Mesenchymal stem cell (in vitro differentiated cells and primary cell): ENCODE results near the gene CAD.

Experiments used
- DNase-seq: peaks from one replicate; pipeline ENCODE4 v3.0.0-alpha.2; 2013
- H2AFZ ChIP-seq: one replicate; pipeline ENCODE4 v1.6.1; 2013; ENCODE audit warnings: low read depth, mild to moderate bottlenecking, control low read depth, inconsistent platforms, low read length, moderate library complexity
- H2AK5ac ChIP-seq: 2 replicates; pipeline ENCODE4 v1.6.1; 2013; ENCODE audit warnings: low read length, moderate library complexity, mild to moderate bottlenecking, inconsistent platforms; ENCODE audit not compliant: severe bottlenecking
- H2BK120ac ChIP-seq: one replicate; pipeline ENCODE4 v1.6.1; 2013; ENCODE audit warnings: low read depth, mild to moderate bottlenecking, inconsistent platforms, low read length, moderate library complexity
- H2BK12ac ChIP-seq, 2 experiments: one replicate each; pipeline ENCODE4 v1.6.1; 2013; ENCODE audit warnings: inconsistent platforms in 2 of 2, low read length in 2 of 2, mild to moderate bottlenecking in 2 of 2, moderate library complexity in 2 of 2, control low read depth in 1 of 2
- H2BK15ac ChIP-seq: one replicate; pipeline ENCODE4 v1.6.1; 2013; ENCODE audit warnings: mild to moderate bottlenecking, low read depth, inconsistent platforms; ENCODE audit not compliant: poor library complexity, severe bottlenecking
- H2BK5ac ChIP-seq: 2 replicates; pipeline ENCODE4 v1.6.1; 2013; ENCODE audit warnings: low read depth, mild to moderate bottlenecking, low read length, control low read depth, inconsistent platforms; ENCODE audit not compliant: poor library complexity, severe bottlenecking
- H3K14ac ChIP-seq, 2 experiments: one replicate each; pipeline ENCODE4 v1.6.1; 2013; ENCODE audit warnings: inconsistent platforms in 2 of 2, low read length in 2 of 2, control low read depth in 1 of 2, mild to moderate bottlenecking in 1 of 2, moderate library complexity in 1 of 2
- H3K18ac ChIP-seq, 2 experiments: one replicate each; pipeline ENCODE4 v1.6.1; 2013; ENCODE audit warnings: inconsistent platforms in 2 of 2, low read length in 2 of 2, control low read depth in 1 of 2, low read depth in 1 of 2, mild to moderate bottlenecking in 1 of 2
- H3K23ac ChIP-seq, 2 experiments: one replicate each; pipeline ENCODE4 v1.6.1; 2013; ENCODE audit warnings: inconsistent platforms in 2 of 2, low read length in 2 of 2, mild to moderate bottlenecking in 2 of 2, moderate library complexity in 2 of 2, control low read depth in 1 of 2
- H3K27ac ChIP-seq: 2 replicates; pipeline ENCODE4 v1.5.1; 2013; ENCODE audit warnings: mild to moderate bottlenecking, moderate library complexity, low read length, control low read depth, inconsistent platforms; ENCODE audit not compliant: poor library complexity, severe bottlenecking
- H3K27me3 ChIP-seq, 2 experiments: 2 replicates each; pipeline versions ENCODE4 v1.6.1 to v1.7.0; 2013; ENCODE audit warnings: low read length in 2 of 2, mild to moderate bottlenecking in 2 of 2, moderate library complexity in 2 of 2, control low read depth in 1 of 2, inconsistent platforms in 1 of 2; ENCODE audit not compliant: control insufficient read depth in 1 of 2, insufficient read depth in 1 of 2
- H3K36me3 ChIP-seq, 2 experiments: 2 replicates each; pipeline versions ENCODE4 v1.6.1 to v1.7.0; 2013; ENCODE audit warnings: low read length in 2 of 2, control low read depth in 1 of 2, inconsistent platforms in 1 of 2, low read depth in 1 of 2, mild to moderate bottlenecking in 1 of 2; ENCODE audit not compliant: insufficient read depth in 2 of 2, control insufficient read depth in 1 of 2
- H3K4ac ChIP-seq, 2 experiments: one replicate each; pipeline ENCODE4 v1.6.1; 2013; ENCODE audit warnings: inconsistent platforms in 2 of 2, low read length in 2 of 2, mild to moderate bottlenecking in 2 of 2, moderate library complexity in 2 of 2, control low read depth in 1 of 2, low read depth in 1 of 2
- H3K4me1 ChIP-seq: 2 replicates; pipeline ENCODE4 v1.6.1; 2013; ENCODE audit warnings: low read depth, low read length, control low read depth; ENCODE audit not compliant: control insufficient read depth, insufficient read depth
- H3K4me2 ChIP-seq: 2 replicates; pipeline ENCODE4 v1.6.1; 2013; ENCODE audit warnings: low read length, mild to moderate bottlenecking, inconsistent platforms; ENCODE audit not compliant: poor library complexity, severe bottlenecking
- H3K4me3 ChIP-seq, 2 experiments: 2 replicates each; pipeline versions ENCODE4 v1.5.1 to v1.7.0; 2013; ENCODE audit warnings: low read length in 2 of 2, mild to moderate bottlenecking in 2 of 2, control low read depth in 1 of 2, low read depth in 1 of 2; ENCODE audit not compliant: insufficient read depth in 1 of 2
- H3K79me1 ChIP-seq: replicated peaks from 2 replicates; pipeline ENCODE4 v1.6.1; 2013; ENCODE audit warnings: mild to moderate bottlenecking, control low read depth, low read length, inconsistent platforms; ENCODE audit not compliant: poor library complexity, severe bottlenecking
- H3K9ac ChIP-seq: 2 replicates; pipeline ENCODE4 v1.7.0; 2013; ENCODE audit warnings: mild to moderate bottlenecking, low read length, moderate library complexity
- H3K9me3 ChIP-seq: 2 replicates; pipeline ENCODE4 v1.7.0; 2013; ENCODE audit warnings: mild to moderate bottlenecking, low read length; ENCODE audit not compliant: control insufficient read depth
- H4K8ac ChIP-seq: one replicate; pipeline ENCODE4 v1.6.1; 2013; ENCODE audit warnings: inconsistent platforms, mild to moderate bottlenecking, low read length, moderate library complexity
- H4K91ac ChIP-seq: one replicate; pipeline ENCODE4 v1.6.1; 2013; ENCODE audit warnings: mild to moderate bottlenecking, low read length, inconsistent platforms
- whole genome bisulfite sequencing: methylation state at CpG from one replicate; pipeline ENCODE4 v1.1.7; 2013; ENCODE audit warnings: mixed read lengths; 5-methylcytosine and 5-hydroxymethylcytosine counted together

The CAD gene

GRCh38 chr2:27212626-27213471 is 4.3 kb upstream of the CAD start:
- peak overlapping the region; percentile 96 for H4K8ac ChIP-seq
- H3K9ac ChIP-seq: peak overlapping the region; percentile 100
- peak overlapping the region; percentile 88 for H3K27ac ChIP-seq
- H2BK120ac ChIP-seq: no peak overlapping the region
- H3K23ac ChIP-seq: no peak overlapping the region
- H3K36me3 ChIP-seq: peaks cover 11 to 53% of the 10 kb centered on the region in 2 experiments
- WGBS: 19% methylated on average over 33 of the region's 34 CpGs
- H3K9me3 ChIP-seq: no peaks in the 10 kb centered on the region
- peak overlapping the region; percentile 97 for H4K91ac ChIP-seq
- H3K4me2 ChIP-seq: peak overlapping the region; percentile 44
- no peak overlapping the region for H2AK5ac ChIP-seq
- H2BK12ac ChIP-seq: no peak overlapping the region
- peak overlapping the region; percentile 99 for H2AFZ ChIP-seq
- DNase-seq: peak; percentile 92
- H3K14ac ChIP-seq: no peak overlapping the region
- H3K4me1 ChIP-seq: peaks cover 7% of the 10 kb centered on the region
- no peak overlapping the region for H2BK15ac ChIP-seq
- peak overlapping the region; percentile 98 to 100 for H3K18ac ChIP-seq
- no peak overlapping the region for H2BK5ac ChIP-seq
- H3K4ac ChIP-seq: peak overlapping the region in 1 of 2 experiments; percentile 99
- peak overlapping the region; percentile 92 to 97 for H3K4me3 ChIP-seq
- peaks cover 22% of the 10 kb centered on the region for H3K79me1 ChIP-seq
- H3K27me3 ChIP-seq: no peaks in the 10 kb centered on the region

GRCh38 chr2:27214941-27215340 is 2.2 kb upstream of the CAD start:
- DNase-seq: no peak
- 100% methylated on average over 3 of the region's 3 CpGs for WGBS
- no peak overlapping the region for H3K23ac ChIP-seq
- no peak overlapping the region for H3K14ac ChIP-seq
- peaks cover 16% of the 10 kb centered on the region for H3K79me1 ChIP-seq
- no peak overlapping the region for H3K4ac ChIP-seq
- no peak overlapping the region for H2BK15ac ChIP-seq
- H3K4me3 ChIP-seq: no peak overlapping the region
- H4K8ac ChIP-seq: no peak overlapping the region
- H3K4me1 ChIP-seq: peaks cover 7% of the 10 kb centered on the region
- no peak overlapping the region for H3K27ac ChIP-seq
- H2AK5ac ChIP-seq: no peak overlapping the region
- H3K4me2 ChIP-seq: no peak overlapping the region
- H2BK120ac ChIP-seq: no peak overlapping the region
- H3K18ac ChIP-seq: no peak overlapping the region
- no peak overlapping the region for H2BK12ac ChIP-seq
- H3K36me3 ChIP-seq: peaks cover 0 to 44% of the 10 kb centered on the region in 2 experiments
- H2AFZ ChIP-seq: no peak overlapping the region
- H3K9me3 ChIP-seq: no peaks in the 10 kb centered on the region
- H3K9ac ChIP-seq: peak overlapping the region; percentile 11
- no peaks in the 10 kb centered on the region for H3K27me3 ChIP-seq
- no peak overlapping the region for H2BK5ac ChIP-seq
- H4K91ac ChIP-seq: no peak overlapping the region

DNA sequence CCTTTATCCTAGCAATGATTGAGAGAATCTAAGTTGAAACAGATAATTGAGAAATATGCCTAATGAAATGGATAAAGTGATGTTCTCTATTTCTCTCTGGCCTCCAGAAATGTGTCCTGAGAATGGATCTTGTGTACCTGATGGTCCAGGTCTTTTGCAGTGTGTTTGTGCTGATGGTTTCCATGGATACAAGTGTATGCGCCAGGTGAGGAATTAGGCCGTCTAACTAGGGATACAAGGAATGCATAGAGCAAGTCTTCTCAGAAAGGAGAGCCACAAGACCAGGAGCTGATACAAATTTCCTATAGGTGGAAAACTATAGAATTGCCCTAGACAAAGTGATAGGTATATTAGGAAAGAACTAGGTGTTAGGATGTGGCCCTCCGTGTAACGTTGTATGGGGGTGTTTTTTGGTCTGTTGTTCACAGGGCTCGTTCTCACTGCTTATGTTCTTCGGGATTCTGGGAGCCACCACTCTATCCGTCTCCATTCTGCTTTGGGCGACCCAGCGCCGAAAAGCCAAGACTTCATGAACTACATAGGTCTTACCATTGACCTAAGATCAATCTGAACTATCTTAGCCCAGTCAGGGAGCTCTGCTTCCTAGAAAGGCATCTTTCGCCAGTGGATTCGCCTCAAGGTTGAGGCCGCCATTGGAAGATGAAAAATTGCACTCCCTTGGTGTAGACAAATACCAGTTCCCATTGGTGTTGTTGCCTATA is 592 bp upstream of the CAD start:
- WGBS: 82% methylated on average over 12 of the region's 13 CpGs
- Histone ChIP-seq H3K27me3 (no peaks in the 10 kb centered on the region), H2AK5ac (peak overlapping the region; percentile 77), H3K27ac (peak overlapping the region; percentile 39), H2BK15ac (peak overlapping the region; percentile 57), H3K14ac (no peak overlapping the region), H3K4me2 (peak overlapping the region; percentile 66), H3K4me3 (peak overlapping the region in 1 of 2 experiments; percentile 88), H3K23ac (no peak overlapping the region), H2AFZ (no peak overlapping the region), H2BK5ac (no peak overlapping the region), H2BK120ac (no peak overlapping the region), H3K9me3 (no peaks in the 10 kb centered on the region), H4K91ac (no peak overlapping the region), H4K8ac (peak overlapping the region; percentile 52), H3K4me1 (peaks cover 5% of the 10 kb centered on the region), H3K18ac (no peak overlapping the region), H3K4ac (peak overlapping the region in 1 of 2 experiments; percentile 52), H2BK12ac (peak overlapping the region in 1 of 2 experiments; percentile 21), H3K36me3 (peaks cover 8 to 54% of the 10 kb centered on the region in 2 experiments), H3K79me1 (peaks cover 13% of the 10 kb centered on the region), H3K9ac (peak overlapping the region; percentile 94)
- DNase-seq: no peak

GRCh38 chr2:27218614-27219013 is 1.4 kb downstream of the CAD start:
- WGBS: 80% methylated on average over 1 of the region's 4 CpGs
- Histone ChIP-seq H3K23ac (no peak overlapping the region), H4K8ac (no peak overlapping the region), H3K9me3 (no peaks in the 10 kb centered on the region), H3K14ac (no peak overlapping the region), H2BK12ac (no peak overlapping the region), H3K79me1 (peaks cover 24% of the 10 kb centered on the region), H2AK5ac (no peak overlapping the region), H2BK5ac (no peak overlapping the region), H2BK15ac (no peak overlapping the region), H4K91ac (no peak overlapping the region), H3K4me2 (no peak overlapping the region), H3K27me3 (no peaks in the 10 kb centered on the region), H3K9ac (peak overlapping the region; percentile 94), H3K4me1 (peaks cover 4% of the 10 kb centered on the region), H2BK120ac (no peak overlapping the region), H2AFZ (no peak overlapping the region), H3K4me3 (peak overlapping the region in 1 of 2 experiments; percentile 88), H3K36me3 (peaks cover 25 to 69% of the 10 kb centered on the region in 2 experiments), H3K18ac (no peak overlapping the region), H3K4ac (no peak overlapping the region), H3K27ac (peak overlapping the region; percentile 72)
- DNase-seq: no peak
